ENCODE data around the gene STAU1. TPM values are rescaled to one million over a fixed set of nuclear protein-coding genes. Genes with fewer than 3 reads are reported as not detected.

The STAU1 gene
- total and polyA plus RNA-seq, 2 of the 13 experiments (the other 11 are each of a cell fraction or from before 2014, with no cell fraction given) = 119 to 133 TPM

GRCh38 chr20:49219924-49220831 lies 32.0 kb upstream of the STAU1 start (continued):
- TF ChIP-seq PBX2 (CRISPR knock-in tag; IDR thresholded peaks at IDR 0.05) = no peak
- no peak for TF ChIP-seq NKX3-1 (CRISPR knock-in tag; IDR thresholded peaks at IDR 0.05)
- TF ChIP-seq EP300 (IDR thresholded peaks at IDR 0.05; ENCODE audit: low read depth in 2 of 2, low read length in 2 of 2) = no peak
- TF ChIP-seq EP300 (CRISPR knock-in tag; IDR thresholded peaks at IDR 0.05; ENCODE audit: borderline replicate concordance) = 0 out of 2 replicates have a peak, but pooled peaks have one; percentile 8
- TF ChIP-seq ZNF619 (CRISPR knock-in tag; IDR thresholded peaks at IDR 0.05) = no peak
- TF ChIP-seq ZNF460 (CRISPR knock-in tag; IDR thresholded peaks at IDR 0.05; ENCODE audit: borderline replicate concordance) = no peak
- no peak for TF ChIP-seq NR2F1 (CRISPR knock-in tag; IDR thresholded peaks at IDR 0.05)
- no peak for TF ChIP-seq TFE3 (CRISPR knock-in tag; IDR thresholded peaks at IDR 0.05)
- TF ChIP-seq ZNF703 (CRISPR knock-in tag; IDR thresholded peaks at IDR 0.05; ENCODE audit: borderline replicate concordance) = no peak
- TF ChIP-seq THAP7 (CRISPR knock-in tag; IDR thresholded peaks at IDR 0.05) = no peak
- TF ChIP-seq KDM2A (CRISPR knock-in tag; IDR thresholded peaks at IDR 0.05; ENCODE audit: borderline replicate concordance, low read depth) = no peak
- TF ChIP-seq PRPF4 (IDR thresholded peaks at IDR 0.05; ENCODE audit: low read depth, low read length, poor library complexity, severe bottlenecking) = peak; percentile 58
- TF ChIP-seq, protein P1, sequence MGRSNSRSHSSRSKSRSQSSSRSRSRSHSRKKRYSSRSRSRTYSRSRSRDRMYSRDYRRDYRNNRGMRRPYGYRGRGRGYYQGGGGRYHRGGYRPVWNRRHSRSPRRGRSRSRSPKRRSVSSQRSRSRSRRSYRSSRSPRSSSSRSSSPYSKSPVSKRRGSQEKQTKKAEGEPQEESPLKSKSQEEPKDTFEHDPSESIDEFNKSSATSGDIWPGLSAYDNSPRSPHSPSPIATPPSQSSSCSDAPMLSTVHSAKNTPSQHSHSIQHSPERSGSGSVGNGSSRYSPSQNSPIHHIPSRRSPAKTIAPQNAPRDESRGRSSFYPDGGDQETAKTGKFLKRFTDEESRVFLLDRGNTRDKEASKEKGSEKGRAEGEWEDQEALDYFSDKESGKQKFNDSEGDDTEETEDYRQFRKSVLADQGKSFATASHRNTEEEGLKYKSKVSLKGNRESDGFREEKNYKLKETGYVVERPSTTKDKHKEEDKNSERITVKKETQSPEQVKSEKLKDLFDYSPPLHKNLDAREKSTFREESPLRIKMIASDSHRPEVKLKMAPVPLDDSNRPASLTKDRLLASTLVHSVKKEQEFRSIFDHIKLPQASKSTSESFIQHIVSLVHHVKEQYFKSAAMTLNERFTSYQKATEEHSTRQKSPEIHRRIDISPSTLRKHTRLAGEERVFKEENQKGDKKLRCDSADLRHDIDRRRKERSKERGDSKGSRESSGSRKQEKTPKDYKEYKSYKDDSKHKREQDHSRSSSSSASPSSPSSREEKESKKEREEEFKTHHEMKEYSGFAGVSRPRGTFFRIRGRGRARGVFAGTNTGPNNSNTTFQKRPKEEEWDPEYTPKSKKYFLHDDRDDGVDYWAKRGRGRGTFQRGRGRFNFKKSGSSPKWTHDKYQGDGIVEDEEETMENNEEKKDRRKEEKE (IDR thresholded peaks at IDR 0.05) = no peak
- no peak for TF ChIP-seq PPARG (CRISPR knock-in tag; conservative IDR thresholded peaks at IDR 0.05)
- TF ChIP-seq ZNF576 (CRISPR knock-in tag; IDR thresholded peaks at IDR 0.05) = no peak
- TF ChIP-seq HIVEP1 (CRISPR knock-in tag; IDR thresholded peaks at IDR 0.05) = no peak
- no peak for TF ChIP-seq GFI1 (CRISPR knock-in tag; IDR thresholded peaks at IDR 0.05; ENCODE audit: borderline replicate concordance)
- no peak for TF ChIP-seq HNRNPL (IDR thresholded peaks at IDR 0.05; ENCODE audit: low read depth, low read length)
- no peak for TF ChIP-seq PHF8 (CRISPR knock-in tag; IDR thresholded peaks at IDR 0.05)
- TF ChIP-seq ZNF343 (CRISPR knock-in tag; IDR thresholded peaks at IDR 0.05) = no peak
- TF ChIP-seq, protein P2, sequence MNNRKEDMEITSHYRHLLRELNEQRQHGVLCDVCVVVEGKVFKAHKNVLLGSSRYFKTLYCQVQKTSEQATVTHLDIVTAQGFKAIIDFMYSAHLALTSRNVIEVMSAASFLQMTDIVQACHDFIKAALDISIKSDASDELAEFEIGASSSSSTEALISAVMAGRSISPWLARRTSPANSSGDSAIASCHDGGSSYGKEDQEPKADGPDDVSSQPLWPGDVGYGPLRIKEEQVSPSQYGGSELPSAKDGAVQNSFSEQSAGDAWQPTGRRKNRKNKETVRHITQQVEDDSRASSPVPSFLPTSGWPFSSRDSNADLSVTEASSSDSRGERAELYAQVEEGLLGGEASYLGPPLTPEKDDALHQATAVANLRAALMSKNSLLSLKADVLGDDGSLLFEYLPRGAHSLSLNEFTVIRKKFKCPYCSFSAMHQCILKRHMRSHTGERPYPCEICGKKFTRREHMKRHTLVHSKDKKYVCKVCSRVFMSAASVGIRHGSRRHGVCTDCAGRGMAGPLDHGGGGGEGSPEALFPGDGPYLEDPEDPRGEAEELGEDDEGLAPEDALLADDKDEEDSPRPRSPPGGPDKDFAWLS (CRISPR knock-in tag; IDR thresholded peaks at IDR 0.05; ENCODE audit: borderline replicate concordance) = no peak
